ELR (cell line): ENCODE measurements around the gene DCLRE1C.
"Not testable (repeated sequence)": the region's sequence is repeated elsewhere in the genome, so short reads cannot be mapped to it uniquely, and the experiment has no call there.

Source experiments
- DNase-seq: peaks from one replicate; pipeline ENCODE4 v3.0.0-alpha.2; 2015; ENCODE audit warnings: low read depth

Gene DCLRE1C

DNA sequence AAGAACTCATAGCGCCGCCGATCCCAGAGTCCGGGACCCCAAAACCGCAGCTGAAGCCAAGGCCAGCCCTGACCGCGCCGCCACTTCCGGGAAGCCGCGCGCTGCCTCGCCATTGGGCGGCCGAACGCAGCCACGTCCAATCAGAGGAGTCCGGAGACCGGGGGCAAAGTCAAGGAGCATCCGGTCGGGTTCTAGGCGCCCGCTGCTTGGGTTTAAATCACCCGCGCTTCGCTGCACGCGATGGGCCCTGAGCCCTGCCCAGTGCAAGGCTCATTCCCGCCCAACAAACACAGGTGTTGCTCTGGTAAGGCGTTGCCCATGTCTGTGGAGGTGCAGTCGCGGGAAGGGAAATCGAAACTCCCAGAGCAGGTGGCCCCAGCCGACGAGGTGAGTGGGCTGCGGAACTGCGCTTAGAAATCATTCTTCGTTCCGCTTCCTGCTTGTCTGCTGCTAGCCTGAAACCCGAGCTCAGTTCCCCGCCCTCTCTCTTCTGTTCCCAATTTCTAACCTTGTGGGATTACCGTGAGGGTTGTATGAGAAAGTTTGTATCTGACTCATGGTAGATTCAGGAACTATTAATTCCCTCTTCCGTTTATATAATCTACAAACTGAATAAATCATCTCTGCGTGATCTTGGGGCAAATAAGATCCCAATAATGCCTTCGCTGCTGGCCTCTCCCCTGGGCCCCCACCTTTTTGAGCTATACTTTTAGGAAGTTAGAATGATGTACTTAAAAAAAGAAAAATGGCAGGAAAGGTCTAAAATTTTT, at the start of gene DCLRE1C:
Gene DCLRE1C (minus strand): TSS at position 96 of the 770 bp plus-strand sequence. CDS start 86 bp downstream, at position 10.
- DNase-seq: peak; percentile 93

DNA sequence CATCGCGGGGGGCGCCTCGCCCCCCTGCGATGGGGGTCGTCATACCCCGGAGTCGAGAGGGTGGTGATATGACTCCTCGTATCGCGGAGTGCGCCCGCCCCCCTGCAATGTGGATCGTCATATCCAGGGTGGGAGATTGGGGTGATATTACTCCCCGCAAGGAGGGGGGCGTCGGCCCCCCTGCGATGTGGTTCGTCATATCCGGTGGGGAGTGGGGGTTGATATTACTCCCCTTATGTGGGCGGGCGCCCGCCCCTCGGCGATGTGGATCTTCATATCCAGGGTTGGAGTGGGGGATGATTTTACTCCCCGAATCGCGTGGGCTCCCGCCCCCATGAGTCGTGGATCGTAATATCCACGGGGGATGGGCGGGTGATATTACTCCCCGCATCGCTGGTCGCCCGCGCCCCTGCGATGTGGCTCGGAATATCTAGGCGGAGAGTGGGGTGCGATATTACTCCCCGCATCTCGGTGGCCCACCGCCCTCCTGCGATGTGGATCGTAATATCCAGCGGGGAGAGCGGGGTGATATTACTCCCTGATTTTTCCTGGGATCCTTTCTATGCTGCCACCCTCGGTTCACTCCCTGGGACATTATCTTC, 42.2 kb upstream of the DCLRE1C start:
- DNase-seq: no peak

GRCh38 chr10:14993500-14994455, 39.9 kb upstream of the DCLRE1C start:
- DNase-seq: not testable (repeated sequence)

GRCh38 chr10:14992336-14992735, 38.4 kb upstream of the DCLRE1C start:
- DNase-seq: not testable (repeated sequence)

DNA sequence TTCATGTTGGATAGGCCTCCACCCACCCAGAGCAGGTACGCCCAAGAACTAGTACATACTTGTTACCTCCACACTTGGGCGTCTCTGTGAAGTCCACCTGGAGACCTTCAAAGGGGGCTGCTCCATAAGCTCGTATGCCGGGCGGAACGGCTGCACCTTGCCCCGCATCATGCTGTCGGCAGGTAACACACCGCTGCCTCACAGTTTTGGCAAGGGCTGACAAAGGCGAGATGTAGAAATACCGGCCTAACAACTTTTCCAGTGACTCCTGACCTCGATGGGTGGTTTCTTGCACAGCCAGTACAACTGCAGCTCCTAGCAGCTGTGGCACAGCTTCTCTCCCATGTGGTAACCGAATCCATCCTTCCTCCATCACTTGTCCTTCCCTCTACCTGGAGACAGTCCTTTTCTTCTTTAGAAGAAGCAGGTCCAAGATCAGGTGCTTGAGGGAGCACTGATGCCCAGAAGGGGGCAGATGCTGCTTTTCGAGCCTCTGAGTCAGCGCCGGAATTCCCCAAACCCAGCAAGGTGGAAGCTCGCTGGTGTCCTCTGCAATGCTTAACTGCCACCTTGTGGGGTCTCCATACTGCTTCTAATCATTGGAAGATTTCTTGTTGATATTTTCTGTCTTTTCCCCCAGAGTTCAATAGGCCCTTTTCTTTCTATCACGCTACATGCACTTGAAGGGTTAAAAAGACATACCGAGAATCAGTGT, 37.3 kb upstream of the DCLRE1C start:
- DNase-seq: peak; percentile 68

- DNase-seq: not testable (repeated sequence)
These were observed 35.7 kb upstream of the DCLRE1C start for GRCh38 chr10:14989552-14989951.

DNA sequence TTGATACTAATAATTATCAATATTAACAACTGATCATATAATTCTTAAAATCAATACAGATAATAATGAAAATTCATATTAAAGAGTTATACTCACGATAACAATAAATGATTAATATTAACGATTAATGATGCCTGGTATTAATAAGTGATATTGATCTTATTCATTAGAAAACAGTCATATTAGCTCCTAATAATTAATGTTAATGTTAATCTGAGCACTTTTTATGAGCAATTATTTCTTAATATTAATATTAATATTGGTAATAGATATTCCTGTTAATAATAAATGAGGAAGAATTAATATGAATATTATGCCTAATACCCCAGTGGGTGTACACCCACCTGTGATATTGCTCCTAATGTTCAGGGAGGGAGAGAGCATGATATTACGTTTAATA, 28.8 kb upstream of the DCLRE1C start:
- DNase-seq: no peak

DNA sequence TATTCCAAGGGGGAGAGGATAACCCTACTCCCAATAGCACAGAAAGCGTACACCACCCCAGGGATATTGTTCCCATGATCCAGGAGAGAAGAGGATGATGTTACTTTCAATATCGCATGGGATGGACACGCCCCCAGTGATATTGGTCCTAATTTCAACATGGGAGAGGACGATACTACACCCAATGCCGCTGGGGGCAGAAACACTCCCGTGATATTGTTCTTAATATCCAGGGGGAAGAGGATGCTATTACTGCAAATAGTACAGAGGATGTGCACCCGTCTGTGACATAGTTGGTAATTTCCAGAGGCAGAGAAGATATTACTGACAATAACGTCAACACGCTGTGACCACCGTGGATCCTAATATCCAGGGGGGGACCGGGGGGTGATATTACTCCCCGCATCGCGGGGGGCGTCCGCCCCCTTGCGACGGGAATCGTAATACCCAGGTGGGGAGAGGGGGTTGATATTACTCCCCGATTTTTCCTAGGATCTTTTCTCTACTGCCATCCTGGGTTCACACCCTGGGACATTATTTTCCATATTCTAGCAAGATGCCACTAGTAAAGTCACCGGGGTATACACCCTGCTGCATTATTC, 21.9 kb upstream of the DCLRE1C start:
- DNase-seq: peak; percentile 11

DNA sequence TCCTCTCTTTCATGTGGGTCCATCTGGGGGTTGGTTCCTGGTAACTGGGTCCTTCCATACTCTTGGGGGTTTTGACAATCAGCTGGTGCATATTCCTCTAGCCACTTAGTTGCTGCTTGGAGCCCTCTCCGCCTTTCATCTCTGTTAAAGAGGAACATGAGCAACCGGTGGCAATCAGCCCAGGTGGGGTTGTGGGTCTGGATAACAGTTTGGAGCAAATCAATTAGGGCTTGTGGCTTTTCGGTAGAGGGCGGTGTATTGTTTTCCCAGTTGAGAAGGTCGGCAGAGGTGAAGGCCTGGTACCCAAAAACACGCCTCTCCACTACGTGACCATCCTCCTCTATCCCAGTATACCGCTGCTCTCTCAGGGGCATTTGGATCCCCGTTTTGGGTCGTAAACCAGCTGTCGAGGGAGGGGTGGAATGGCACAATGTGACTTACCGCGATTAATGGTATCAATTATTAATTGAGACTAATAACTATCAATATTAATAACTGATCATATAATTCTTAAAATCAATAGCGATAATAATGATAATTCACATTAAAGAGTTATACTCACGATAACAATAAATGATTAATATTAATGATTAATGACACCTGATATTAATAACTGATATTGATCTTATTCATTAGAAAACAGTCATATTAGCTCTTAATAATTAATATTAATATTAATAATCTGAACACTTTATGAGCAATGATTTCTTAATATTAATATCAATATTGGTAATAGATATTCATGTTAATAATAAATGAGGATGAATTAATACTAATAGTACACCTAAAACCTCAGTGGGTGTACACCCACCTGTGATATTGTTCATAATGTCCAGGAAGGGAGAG, 20.5 kb upstream of the DCLRE1C start:
- DNase-seq: not testable (repeated sequence)

- peak; percentile 42 for DNase-seq
These were observed 18.1 kb upstream of the DCLRE1C start for GRCh38 chr10:14971867-14972448.

- DNase-seq: no peak
These were observed 14.0 kb upstream of the DCLRE1C start for GRCh38 chr10:14967897-14968296.

- peak; percentile 95 for DNase-seq
These were observed 5.5 kb upstream of the DCLRE1C start, which contains the start of gene MEIG1 for GRCh38 chr10:14959221-14960057. Gene MEIG1 (plus strand): TSS chr10:14959388. CDS start chr10:14966469, 7,081 bp downstream.

DNA sequence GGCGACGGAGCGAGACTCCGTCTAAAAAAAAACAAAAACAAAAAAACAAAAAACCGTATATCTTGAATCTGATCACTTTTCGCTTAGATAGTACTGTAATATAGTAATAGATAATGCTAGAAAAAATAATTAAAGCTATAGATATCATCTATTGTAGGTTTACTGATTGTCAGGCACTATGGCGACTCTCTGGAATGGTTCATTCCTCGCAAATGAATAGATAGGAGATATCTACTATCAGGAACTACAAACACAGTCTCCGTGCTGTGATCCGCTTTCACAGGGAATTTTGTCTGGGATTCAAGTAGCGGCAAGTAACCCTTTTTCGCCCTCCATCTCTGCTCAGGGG, 5.0 kb upstream of the DCLRE1C start:
- no peak for DNase-seq

DNA sequence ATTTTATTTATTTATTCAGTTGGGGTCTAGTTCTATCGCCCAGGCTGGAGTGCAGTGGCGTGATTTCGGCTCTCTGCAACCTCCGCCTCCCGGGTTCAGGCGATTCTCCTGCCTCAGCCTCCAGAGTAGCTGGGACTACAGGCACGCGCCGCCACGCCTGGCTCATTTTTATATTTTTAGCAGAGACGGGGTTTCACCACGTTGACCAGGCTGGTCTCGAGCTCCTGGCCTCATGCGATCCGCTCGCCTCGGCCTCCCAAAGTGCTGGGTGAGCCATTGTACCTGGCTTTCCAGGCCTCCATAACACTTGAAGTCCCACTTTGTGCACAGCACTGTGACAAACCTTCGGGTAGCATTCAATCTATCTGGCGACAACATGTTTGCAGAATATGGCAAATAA, 1.0 kb upstream of the DCLRE1C start:
- no peak for DNase-seq

DNA sequence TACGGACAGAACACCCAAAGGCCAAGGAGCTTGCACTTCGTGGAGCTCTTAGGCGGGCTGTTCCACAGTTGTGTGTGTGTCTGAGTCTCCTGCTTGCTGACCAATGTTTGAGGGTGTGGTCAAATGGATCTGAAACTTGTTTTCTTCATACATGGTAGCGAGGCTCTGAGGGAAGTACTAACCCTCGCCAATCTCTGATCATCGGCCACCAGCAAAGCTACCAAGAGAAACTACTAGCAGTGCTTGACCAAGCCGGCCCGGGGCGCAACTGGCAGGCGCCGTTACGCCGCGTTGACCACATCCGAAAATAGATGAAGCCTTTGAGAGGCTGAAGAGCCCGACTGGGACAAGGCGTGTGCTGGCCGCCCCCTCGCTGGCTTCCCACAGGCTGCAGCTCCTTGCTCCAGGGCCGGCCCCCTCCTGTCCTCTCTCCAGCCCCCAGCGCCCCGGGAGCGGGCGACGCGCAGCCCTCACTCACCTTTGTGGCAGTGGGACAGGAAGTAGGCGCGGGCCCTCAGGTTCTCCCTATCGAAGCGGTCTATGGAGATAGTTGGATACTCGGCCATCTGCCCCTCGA, 384 bp downstream of the DCLRE1C start:
- DNase-seq: peak; percentile 79

- DNase-seq: peak; percentile 20
These were observed 959 bp downstream of the DCLRE1C start for GRCh38 chr10:14952851-14953423.

- DNase-seq: no peak
These were observed 4.6 kb downstream of the DCLRE1C start for GRCh38 chr10:14949291-14949690.

DNA sequence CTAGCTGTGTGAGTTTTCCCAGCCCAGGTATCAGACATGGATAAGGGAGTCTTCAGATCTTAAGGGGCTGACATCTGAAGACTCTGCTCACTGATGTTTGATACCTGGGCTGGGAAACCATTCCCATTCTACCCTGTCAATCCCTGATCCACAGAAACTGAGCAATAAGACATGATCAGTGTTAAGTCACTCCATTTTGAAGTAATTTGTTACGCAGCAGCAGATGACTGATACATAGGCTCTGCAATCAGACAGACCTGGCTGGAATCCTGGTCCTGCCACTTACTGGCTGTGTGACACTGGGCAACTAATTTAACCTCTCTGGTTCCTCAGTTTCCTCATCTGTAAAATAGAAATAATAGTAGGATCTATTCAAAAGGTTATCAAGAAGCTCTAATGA, 6.6 kb downstream of the DCLRE1C start:
- DNase-seq: no peak
